Vagina (tissue), 2 donors: Measurements from ENCODE around the gene CATSPERE.

Experiments
- CTCF ChIP-seq, 3 experiments: fragments of 450-650 bp in 2 of 3; fragments of 200-600 bp in 1 of 3; sonication (generic) in 1 of 3; IDR thresholded peaks; one replicate each; pipeline ENCODE4 v1.5.1; 2017 to 2019; ENCODE audit warnings: antibody characterized with exemption in 3 of 3, mild to moderate bottlenecking in 2 of 3, moderate library complexity in 2 of 3
- POLR2AphosphoS5 ChIP-seq, 2 donors: sonication (generic); formaldehyde crosslinking; IDR thresholded peaks; one replicate each; pipeline ENCODE4 v1.9.0; 2017; ENCODE audit warnings: antibody characterized with exemption in 2 of 2, mild to moderate bottlenecking in 2 of 2, low read depth in 1 of 2; ENCODE audit not compliant: insufficient read depth in 1 of 2

- no peak for TF ChIP-seq CTCF (IDR thresholded peaks at IDR 0.05)
- no peak for TF ChIP-seq POLR2AphosphoS5 (IDR thresholded peaks at IDR 0.05; ENCODE audit: insufficient read depth in 1 of 2, low read depth in 1 of 2)
Measured at GRCh38 chr1:244556263-244556662, 95.2 kb downstream of the CATSPERE start.
